VCaP (cell line): ENCODE data around the gene RGS6.

Experiments used
- H3K27ac ChIP-seq: fragments of 450-650 bp; 2 replicates; pipeline ENCODE4 v1.5.1; 2017
- TF ChIP-seq, protein P1 (sequence below): fragments of 450-650 bp; conservative IDR thresholded peaks from 2 replicates; pipeline ENCODE4 v1.5.1; 2017; ENCODE audit warnings: mild to moderate bottlenecking, moderate library complexity

RGS6 gene

DNA sequence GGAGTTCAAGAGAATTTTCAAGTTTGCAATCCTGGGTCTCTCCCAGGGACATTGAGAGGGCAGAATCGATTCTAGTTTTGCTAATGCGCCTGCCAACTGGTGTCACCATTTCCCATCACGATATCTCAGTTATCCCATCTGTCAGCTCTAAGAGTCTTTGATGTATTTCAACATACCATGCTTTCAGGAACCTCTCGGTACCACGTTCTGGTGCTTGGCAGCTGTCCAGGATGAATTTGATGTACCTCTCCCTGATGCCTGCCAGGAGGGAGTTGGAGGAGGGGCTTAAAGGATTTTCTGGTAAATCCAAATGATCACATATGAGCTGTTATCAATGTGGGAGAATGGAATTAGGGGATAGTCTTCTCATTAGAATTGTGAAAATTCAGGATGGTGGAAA lies 332.5 kb downstream of the RGS6 start:
- TF ChIP-seq, protein P1, sequence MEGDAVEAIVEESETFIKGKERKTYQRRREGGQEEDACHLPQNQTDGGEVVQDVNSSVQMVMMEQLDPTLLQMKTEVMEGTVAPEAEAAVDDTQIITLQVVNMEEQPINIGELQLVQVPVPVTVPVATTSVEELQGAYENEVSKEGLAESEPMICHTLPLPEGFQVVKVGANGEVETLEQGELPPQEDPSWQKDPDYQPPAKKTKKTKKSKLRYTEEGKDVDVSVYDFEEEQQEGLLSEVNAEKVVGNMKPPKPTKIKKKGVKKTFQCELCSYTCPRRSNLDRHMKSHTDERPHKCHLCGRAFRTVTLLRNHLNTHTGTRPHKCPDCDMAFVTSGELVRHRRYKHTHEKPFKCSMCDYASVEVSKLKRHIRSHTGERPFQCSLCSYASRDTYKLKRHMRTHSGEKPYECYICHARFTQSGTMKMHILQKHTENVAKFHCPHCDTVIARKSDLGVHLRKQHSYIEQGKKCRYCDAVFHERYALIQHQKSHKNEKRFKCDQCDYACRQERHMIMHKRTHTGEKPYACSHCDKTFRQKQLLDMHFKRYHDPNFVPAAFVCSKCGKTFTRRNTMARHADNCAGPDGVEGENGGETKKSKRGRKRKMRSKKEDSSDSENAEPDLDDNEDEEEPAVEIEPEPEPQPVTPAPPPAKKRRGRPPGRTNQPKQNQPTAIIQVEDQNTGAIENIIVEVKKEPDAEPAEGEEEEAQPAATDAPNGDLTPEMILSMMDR = no peak
- H3K27ac ChIP-seq = no peak overlapping the region

DNA sequence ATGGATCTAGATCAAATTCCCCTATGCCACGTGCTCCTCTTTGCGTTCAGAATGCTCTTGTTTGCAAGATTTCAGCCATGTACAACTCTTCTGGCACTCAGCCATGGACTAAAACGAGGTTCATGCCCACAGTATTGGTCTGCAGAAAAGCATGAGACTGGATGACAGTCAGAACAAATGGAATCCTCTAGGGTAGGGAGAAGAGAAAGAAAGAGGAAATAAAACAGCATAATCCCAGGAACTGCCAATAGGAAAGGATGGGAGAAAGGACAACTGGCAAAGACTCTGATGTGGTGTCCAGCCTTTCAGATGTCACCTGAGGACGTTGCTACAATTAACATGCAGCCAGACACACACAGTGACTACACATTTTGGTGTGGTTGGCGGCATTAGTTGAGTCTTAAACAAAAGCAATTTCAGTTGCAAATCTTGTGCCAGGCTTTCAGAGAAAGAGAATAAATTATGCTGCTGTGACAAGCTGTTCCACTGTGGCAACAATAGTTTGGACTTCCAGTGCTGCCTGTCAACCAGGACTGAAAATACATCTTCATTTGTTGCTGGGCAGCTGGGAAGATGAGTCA lies 338.0 kb downstream of the RGS6 start:
- H3K27ac ChIP-seq = no peak overlapping the region
- TF ChIP-seq, protein P1 = no peak

DNA sequence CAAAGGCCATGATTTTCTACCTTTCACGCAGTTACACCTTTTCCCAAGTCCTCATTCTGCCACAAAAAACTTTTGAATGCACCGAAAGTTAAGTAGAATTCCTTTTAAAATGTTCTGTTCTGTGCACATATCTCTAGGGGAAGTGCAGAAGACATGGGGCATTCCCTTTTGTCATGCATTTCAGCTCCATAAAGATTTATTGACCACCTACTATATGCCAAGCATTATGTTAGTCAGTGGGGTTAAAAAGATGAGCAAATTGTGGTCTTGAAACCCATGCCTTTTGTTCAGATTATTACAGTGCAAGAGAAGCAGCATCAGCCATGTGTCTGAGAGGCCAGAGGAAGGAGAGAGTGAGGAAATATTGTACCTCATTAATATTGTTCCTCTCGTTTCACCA lies 338.5 kb downstream of the RGS6 start:
- no peak overlapping the region for H3K27ac ChIP-seq
- TF ChIP-seq, protein P1 = no peak

DNA sequence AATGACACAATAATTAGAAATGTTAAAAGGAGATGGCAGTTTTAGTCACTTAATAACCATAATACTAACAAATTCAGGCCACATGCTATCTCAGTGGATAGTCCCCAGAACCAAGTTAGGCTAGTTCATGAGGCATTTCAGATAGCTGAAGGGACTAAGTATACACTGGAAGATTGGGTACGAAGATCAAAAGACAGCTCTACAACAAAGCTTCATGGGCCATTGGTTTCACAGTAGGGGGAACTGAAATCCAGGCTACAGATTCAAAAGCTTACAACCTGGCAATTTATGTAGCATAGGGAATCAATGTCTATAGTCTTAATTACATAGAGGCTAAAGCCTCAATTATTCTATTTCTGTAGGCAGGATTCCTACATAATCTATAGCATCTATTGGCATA lies 343.0 kb downstream of the RGS6 start:
- H3K27ac ChIP-seq = no peak overlapping the region
- TF ChIP-seq, protein P1 = no peak

DNA sequence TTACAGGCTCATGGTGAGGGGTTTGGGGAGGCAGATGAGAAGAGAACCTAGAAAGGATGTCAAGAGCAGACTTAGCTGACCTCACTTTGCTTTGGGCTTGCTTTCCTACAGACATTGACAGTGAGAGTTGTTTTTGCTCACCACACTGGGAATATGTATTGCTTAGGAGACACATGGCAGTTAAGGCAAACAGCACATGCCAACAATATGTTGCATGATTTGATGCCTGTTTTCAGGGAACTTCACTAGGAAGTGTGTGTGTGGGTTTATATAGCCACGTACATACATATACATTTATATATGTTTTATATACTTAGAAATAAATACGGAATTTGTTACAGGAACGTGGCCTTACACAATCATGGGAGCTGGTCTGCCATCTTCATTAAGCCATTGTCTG lies 346.1 kb downstream of the RGS6 start:
- H3K27ac ChIP-seq = no peak overlapping the region
- TF ChIP-seq, protein P1 = no peak

DNA sequence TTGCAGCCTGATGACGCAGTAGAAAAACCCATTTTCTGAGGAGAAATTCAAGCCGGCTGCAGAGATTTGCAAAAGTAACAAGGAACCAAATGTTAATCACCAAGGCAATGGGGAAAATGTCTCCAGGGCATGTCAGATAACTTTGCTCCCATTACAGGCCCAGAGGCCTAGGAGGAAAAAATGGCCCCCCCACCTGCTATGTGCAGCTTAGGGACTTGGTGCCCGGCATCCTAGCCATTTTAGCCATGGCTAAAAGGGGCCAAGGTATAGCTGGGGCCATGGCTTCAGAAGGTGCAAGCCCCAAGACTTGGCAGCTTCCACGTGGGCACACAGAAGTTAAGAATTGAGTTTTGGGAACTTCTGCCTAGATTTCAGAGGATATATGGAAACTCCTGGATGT lies 351.9 kb downstream of the RGS6 start:
- TF ChIP-seq, protein P1 = no peak
- H3K27ac ChIP-seq = no peak overlapping the region

DNA sequence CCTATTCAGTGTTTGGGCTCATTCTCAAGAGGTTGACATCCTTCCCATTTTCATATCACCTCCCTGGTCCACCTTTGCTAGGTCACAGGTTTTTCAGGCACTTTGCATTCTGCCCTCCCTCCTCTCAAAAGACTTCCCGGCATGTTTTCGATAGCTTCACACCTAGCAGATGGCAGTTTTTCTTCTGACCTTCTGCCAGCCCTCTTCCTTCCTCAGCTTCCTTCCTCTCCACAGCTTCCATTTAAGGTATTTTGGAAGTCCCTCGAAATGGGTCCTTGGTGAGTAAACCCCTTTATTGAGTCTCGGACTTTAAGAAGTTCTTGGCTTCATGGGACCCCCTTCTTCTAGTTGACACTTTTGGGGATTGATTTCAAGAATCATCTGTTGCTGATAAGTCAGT lies 358.0 kb downstream of the RGS6 start:
- TF ChIP-seq, protein P1 = no peak
- no peak overlapping the region for H3K27ac ChIP-seq
